K562 (cell line): Measurements from ENCODE around the gene LSM4. TPM values are rescaled to one million over a fixed set of nuclear protein-coding genes. Genes with fewer than 3 reads are reported as not detected.

ENCODE experiments used
- BCOR ChIP-seq: fragments of 450-650 bp; IDR thresholded peaks from 2 replicates; pipeline ENCODE4 v1.6.1; 2016
- BRF2 ChIP-seq: IDR thresholded peaks from 3 replicates; pipeline ENCODE4 v1.6.1; 2011; ENCODE audit warnings: borderline replicate concordance, mild to moderate bottlenecking; ENCODE audit not compliant: insufficient read length, insufficient read depth
- CREB1 ChIP-seq, 2 experiments: sonication (generic) in 1 of 2; formaldehyde crosslinking in 1 of 2; IDR thresholded peaks; 2 replicates each; pipeline versions ENCODE4 v1.6.1 to v1.8.0; 2012 to 2022; ENCODE audit warnings: inconsistent platforms in 1 of 2, mild to moderate bottlenecking in 1 of 2, missing genetic modification reagents in 1 of 2, moderate library complexity in 1 of 2
- CREB3 ChIP-seq: fragments of 450-650 bp; conservative IDR thresholded peaks from 2 replicates; pipeline ENCODE4 v1.6.1; 2016; ENCODE audit warnings: missing genetic modification characterization, low read depth, mild to moderate bottlenecking, missing compliant biosample characterization, moderate library complexity
- CREB3L1 ChIP-seq: fragments of 450-650 bp; IDR thresholded peaks from 2 replicates; pipeline ENCODE4 v1.6.1; 2014; ENCODE audit warnings: low read depth, mild to moderate bottlenecking, moderate library complexity, borderline replicate concordance
- CREBBP ChIP-seq: IDR thresholded peaks from one replicate; pipeline ENCODE4 v1.6.1; 2012; ENCODE audit warnings: low read depth, mild to moderate bottlenecking, control low read depth, inconsistent platforms, low read length
- DMBX1 ChIP-seq: fragments of 250-450 bp; sonication (Bioruptor Pico); IDR thresholded peaks from 2 replicates; pipeline ENCODE4 v1.8.0; 2022; ENCODE audit warnings: inconsistent platforms, mild to moderate bottlenecking, moderate library complexity, borderline replicate concordance
- ETV5 ChIP-seq: sonication (generic); formaldehyde crosslinking; IDR thresholded peaks from 2 replicates; pipeline ENCODE4 v1.4.0; 2020; ENCODE audit warnings: low read depth, mild to moderate bottlenecking, missing genetic modification reagents
- FOXA3 ChIP-seq, 2 experiments: fragments of 450-650 bp in 1 of 2; sonication (generic) in 1 of 2; formaldehyde crosslinking; IDR thresholded peaks in 1 of 2; conservative IDR thresholded peaks in 1 of 2; 2 replicates each; pipeline versions ENCODE4 v1.4.0 to v1.8.0; 2020 to 2022; ENCODE audit warnings: mild to moderate bottlenecking in 2 of 2, missing genetic modification reagents in 1 of 2
- GATAD2B ChIP-seq: fragments of 450-650 bp; IDR thresholded peaks from 2 replicates; pipeline ENCODE4 v1.6.1; 2017; ENCODE audit warnings: mild to moderate bottlenecking, borderline replicate concordance
- GTF2E2 ChIP-seq: fragments of 200-800 bp; sonication (Bioruptor generic); IDR thresholded peaks from 2 replicates; pipeline ENCODE4 v1.6.1; 2016; ENCODE audit warnings: missing genetic modification characterization, missing compliant biosample characterization
- IRF2 ChIP-seq: sonication (generic); formaldehyde crosslinking; IDR thresholded peaks from 2 replicates; pipeline ENCODE4 v1.8.1; 2022; ENCODE audit warnings: mild to moderate bottlenecking, missing genetic modification reagents
- KAT2B ChIP-seq: IDR thresholded peaks from one replicate; pipeline ENCODE4 v1.6.1; 2012; ENCODE audit warnings: low read depth, mild to moderate bottlenecking, control low read depth, inconsistent platforms, low read length, moderate library complexity
- NFRKB ChIP-seq: fragments of 450-650 bp; IDR thresholded peaks from 2 replicates; pipeline ENCODE4 v1.6.1; 2016; ENCODE audit warnings: low read depth
- NUFIP1 ChIP-seq: fragments of 450-650 bp; IDR thresholded peaks from 2 replicates; pipeline ENCODE4 v1.6.1; 2018; ENCODE audit not compliant: partially characterized antibody
- PTRF ChIP-seq: fragments of 450-650 bp; IDR thresholded peaks from 2 replicates; pipeline ENCODE4 v1.6.1; 2016; ENCODE audit warnings: mild to moderate bottlenecking, missing genetic modification characterization, missing compliant biosample characterization
- RFX7 ChIP-seq: fragments of 250-450 bp; sonication (Bioruptor Pico); IDR thresholded peaks from 2 replicates; pipeline ENCODE4 v1.5.1; 2021; ENCODE audit warnings: mild to moderate bottlenecking
- RNF2 ChIP-seq: sonication (generic); IDR thresholded peaks from 2 replicates; pipeline ENCODE4 v1.6.1; 2016
- SRSF9 ChIP-seq: fragments of 200-400 bp; formaldehyde crosslinking; IDR thresholded peaks from 2 replicates; pipeline ENCODE4 v1.6.1; 2017; ENCODE audit warnings: low read depth, low read length, borderline replicate concordance
- TCF7L2 ChIP-seq: fragments of 150-350 bp; IDR thresholded peaks from 2 replicates; pipeline ENCODE4 v1.6.1; 2016; ENCODE audit warnings: low read depth, mild to moderate bottlenecking, low read length, moderate library complexity
- ZFX ChIP-seq: sonication (generic); formaldehyde crosslinking; IDR thresholded peaks from 2 replicates; pipeline ENCODE4 v1.8.0; 2022; ENCODE audit warnings: mild to moderate bottlenecking, missing genetic modification reagents, moderate library complexity
- ZKSCAN3 ChIP-seq: fragments of 250-450 bp; sonication (Bioruptor Pico); IDR thresholded peaks from 2 replicates; pipeline ENCODE4 v1.4.0; 2020
- ZNF3 ChIP-seq: fragments of 250-450 bp; sonication (Bioruptor Pico); IDR thresholded peaks from 2 replicates; pipeline ENCODE4 v1.5.0; 2021; ENCODE audit warnings: mild to moderate bottlenecking, moderate library complexity
- ZNF512 ChIP-seq: IDR thresholded peaks from 2 replicates; pipeline ENCODE4 v1.6.1; 2016; ENCODE audit warnings: missing genetic modification characterization, missing compliant biosample characterization
- polyA plus RNA-seq, 8 experiments: library from polyadenylated mRNA; depleted of rRNA in 4 of 8; stranded (reverse) in 5 of 8; unstranded in 3 of 8; fragments of >200 nt; fragmentation: Nextera tagmentation in 2 of 8; fragmentation: Illumina TruSeq in 1 of 8; extraction: Ambion mirVana in 2 of 8; extraction: Trizol in 1 of 8; gene quantifications; 2 replicates each; pipeline versions ENCODE4 v1.2.1 to v1.2.3, GENCODE V29; 2011 to 2014; ENCODE audit warnings: inconsistent platforms in 1 of 8, missing spikeins in 1 of 8
- total RNA-seq, 7 experiments: library from RNA; depleted of rRNA in 6 of 7; stranded (reverse); fragments of >200 nt in 6 of 7; fragmentation: Illumina TruSeq in 2 of 7; extraction: Trizol in 2 of 7; gene quantifications; 2 replicates each; pipeline versions ENCODE4 v1.2.1 to v1.2.3, GENCODE V29; 2011 to 2021; ENCODE audit warnings: low replicate concordance in 1 of 7

Gene LSM4
- total and polyA plus RNA-seq, 9 of the 15 experiments (the other 6 are each of a cell fraction or from before 2014, with no cell fraction given) = 11.9 to 763 (median 202) TPM

- TF ChIP-seq ZNF512 (tag) (no peak), CREB3L1 (peak; percentile 78), FOXA3 (CRISPR knock-in tag; conservative IDR thresholded peaks at IDR 0.05 in 1 of 2, IDR thresholded peaks at IDR 0.05 in 1 of 2) (no peak), BRF2 (no peak), TCF7L2 (no peak), BCOR (peak; percentile 59), CREBBP (no peak), RNF2 (peak; percentile 56; the same call in 1 of the 2 replicates), DMBX1 (CRISPR knock-in tag) (no peak; the same call in 1 of the 2 replicates), CREB3 (no peak), GATAD2B (peak; percentile 81), KAT2B (no peak), ETV5 (CRISPR knock-in tag) (peak; percentile 79), SRSF9 (no peak), PTRF (tag) (no peak), ZFX (peak; percentile 95), ZKSCAN3 (CRISPR knock-in tag) (no peak), RFX7 (CRISPR knock-in tag) (no peak), NUFIP1 (no peak), ZNF3 (CRISPR knock-in tag) (no peak), CREB1 (IDR thresholded peaks at IDR 0.05) (peak; percentile 84), CREB1 (CRISPR knock-in tag; IDR thresholded peaks at IDR 0.05) (peak; percentile 71), IRF2 (no peak), NFRKB (peak; percentile 77), GTF2E2 (tag) (peak; percentile 95)
Measured at GRCh38 chr19:18291590-18292461, 31.1 kb downstream of the LSM4 start (continued).
